HEK293 (cell line): ENCODE measurements around the gene WIPF3.
A peak's percentile ranks its signal among the peaks of the same experiment; 100 is the strongest.

ENCODE experiments used
- BCL11A ChIP-seq: fragments of 450-650 bp; formaldehyde crosslinking; IDR thresholded peaks from 2 replicates; pipeline ENCODE4 v1.5.1; 2016; ENCODE audit warnings: low read depth, missing biosample characterization, missing genetic modification characterization
- INSM2 ChIP-seq: fragments of 450-650 bp; formaldehyde crosslinking; IDR thresholded peaks from 2 replicates; pipeline ENCODE4 v1.5.1; 2016; ENCODE audit warnings: missing biosample characterization, missing genetic modification characterization
- MEIS1 ChIP-seq: sonication (generic); formaldehyde crosslinking; IDR thresholded peaks from 2 replicates; pipeline ENCODE4 v1.8.1; 2022; ENCODE audit warnings: missing genetic modification reagents, mild to moderate bottlenecking, borderline replicate concordance
- SCRT2 ChIP-seq: fragments of 450-650 bp; formaldehyde crosslinking; IDR thresholded peaks from 2 replicates; pipeline ENCODE4 v1.5.1; 2016; ENCODE audit warnings: missing biosample characterization, missing genetic modification characterization
- WT1 ChIP-seq: fragments of 450-650 bp; formaldehyde crosslinking; IDR thresholded peaks from 2 replicates; pipeline ENCODE4 v1.5.1; 2016; ENCODE audit warnings: missing biosample characterization, missing genetic modification characterization
- ZEB2 ChIP-seq: fragments of 450-650 bp; formaldehyde crosslinking; IDR thresholded peaks from 2 replicates; pipeline ENCODE4 v1.5.1; 2016; ENCODE audit warnings: missing biosample characterization, missing genetic modification characterization
- ZFP69B ChIP-seq: fragments of 450-650 bp; formaldehyde crosslinking; IDR thresholded peaks from 2 replicates; pipeline ENCODE4 v1.5.1; 2016; ENCODE audit warnings: missing biosample characterization, missing genetic modification characterization
- ZNF112 ChIP-seq: fragments of 450-650 bp; formaldehyde crosslinking; IDR thresholded peaks from 2 replicates; pipeline ENCODE4 v1.5.0; 2017; ENCODE audit warnings: missing biosample characterization, missing genetic modification characterization
- ZNF121 ChIP-seq: fragments of 450-650 bp; formaldehyde crosslinking; IDR thresholded peaks from 2 replicates; pipeline ENCODE4 v1.5.1; 2016; ENCODE audit warnings: missing biosample characterization, missing genetic modification characterization
- ZNF155 ChIP-seq: fragments of 450-650 bp; formaldehyde crosslinking; IDR thresholded peaks from 2 replicates; pipeline ENCODE4 v1.5.1; 2016; ENCODE audit warnings: missing biosample characterization, missing genetic modification characterization
- ZNF24 ChIP-seq: fragments of 450-650 bp; formaldehyde crosslinking; IDR thresholded peaks from 2 replicates; pipeline ENCODE4 v1.5.1; 2016; ENCODE audit warnings: missing biosample characterization, missing genetic modification characterization
- ZNF248 ChIP-seq: fragments of 450-650 bp; formaldehyde crosslinking; IDR thresholded peaks from 2 replicates; pipeline ENCODE4 v1.5.1; 2017; ENCODE audit warnings: missing biosample characterization, missing genetic modification characterization
- ZNF274 ChIP-seq, 2 experiments: fragments of 200-500 bp in 1 of 2; fragments of 450-650 bp in 1 of 2; sonication (Bioruptor generic) in 1 of 2; formaldehyde crosslinking in 1 of 2; IDR thresholded peaks; 2 replicates each; pipeline versions ENCODE4 v1.5.1 to v1.6.1; 2014 to 2016; ENCODE audit warnings: borderline replicate concordance in 1 of 2, inconsistent platforms in 1 of 2, low read length in 1 of 2, missing biosample characterization in 1 of 2, missing genetic modification characterization in 1 of 2
- ZNF302 ChIP-seq: fragments of 450-650 bp; formaldehyde crosslinking; IDR thresholded peaks from 2 replicates; pipeline ENCODE4 v1.5.1; 2016; ENCODE audit warnings: missing biosample characterization, missing genetic modification characterization, low read depth
- ZNF362 ChIP-seq: fragments of 450-650 bp; formaldehyde crosslinking; IDR thresholded peaks from 2 replicates; pipeline ENCODE4 v1.5.1; 2016; ENCODE audit warnings: missing biosample characterization, missing genetic modification characterization
- ZNF416 ChIP-seq: fragments of 450-650 bp; formaldehyde crosslinking; IDR thresholded peaks from 2 replicates; pipeline ENCODE4 v1.5.1; 2016; ENCODE audit warnings: missing biosample characterization, missing genetic modification characterization
- ZNF423 ChIP-seq: fragments of 450-650 bp; formaldehyde crosslinking; IDR thresholded peaks from 2 replicates; pipeline ENCODE4 v1.5.1; 2016; ENCODE audit warnings: missing biosample characterization, missing genetic modification characterization
- ZNF501 ChIP-seq: fragments of 450-650 bp; formaldehyde crosslinking; IDR thresholded peaks from 2 replicates; pipeline ENCODE4 v1.5.1; 2016; ENCODE audit warnings: missing biosample characterization, missing genetic modification characterization
- ZNF513 ChIP-seq: fragments of 450-650 bp; IDR thresholded peaks from 2 replicates; pipeline ENCODE4 v1.5.1; 2018; ENCODE audit warnings: missing biosample characterization, missing genetic modification characterization
- ZNF549 ChIP-seq: fragments of 450-650 bp; IDR thresholded peaks from 2 replicates; pipeline ENCODE4 v1.5.1; 2018; ENCODE audit warnings: missing biosample characterization, missing genetic modification characterization, mild to moderate bottlenecking, inconsistent platforms, moderate library complexity
- ZNF555 ChIP-seq: fragments of 450-650 bp; formaldehyde crosslinking; conservative IDR thresholded peaks from 2 replicates; pipeline ENCODE4 v1.5.1; 2017; ENCODE audit warnings: missing biosample characterization, mild to moderate bottlenecking, missing genetic modification characterization, inconsistent platforms
- ZNF664 ChIP-seq: fragments of 450-650 bp; formaldehyde crosslinking; IDR thresholded peaks from 2 replicates; pipeline ENCODE4 v1.5.1; 2016; ENCODE audit warnings: missing biosample characterization, missing genetic modification characterization
- ZNF704 ChIP-seq: fragments of 450-650 bp; formaldehyde crosslinking; IDR thresholded peaks from 2 replicates; pipeline ENCODE4 v1.5.1; 2016; ENCODE audit warnings: missing biosample characterization, missing genetic modification characterization
- ZNF777 ChIP-seq: fragments of 450-650 bp; formaldehyde crosslinking; IDR thresholded peaks from 2 replicates; pipeline ENCODE4 v1.5.1; 2017; ENCODE audit warnings: missing biosample characterization, missing genetic modification characterization, borderline replicate concordance
- TF ChIP-seq, protein P1 (sequence below): fragments of 450-650 bp; formaldehyde crosslinking; conservative IDR thresholded peaks from 2 replicates; pipeline ENCODE4 v1.5.1; 2016; ENCODE audit warnings: low read depth, missing biosample characterization, missing genetic modification characterization
- TF ChIP-seq, protein P2 (sequence below): fragments of 450-650 bp; formaldehyde crosslinking; IDR thresholded peaks from 2 replicates; pipeline ENCODE4 v1.5.1; 2017; ENCODE audit warnings: missing biosample characterization, missing genetic modification characterization

WIPF3 gene

DNA sequence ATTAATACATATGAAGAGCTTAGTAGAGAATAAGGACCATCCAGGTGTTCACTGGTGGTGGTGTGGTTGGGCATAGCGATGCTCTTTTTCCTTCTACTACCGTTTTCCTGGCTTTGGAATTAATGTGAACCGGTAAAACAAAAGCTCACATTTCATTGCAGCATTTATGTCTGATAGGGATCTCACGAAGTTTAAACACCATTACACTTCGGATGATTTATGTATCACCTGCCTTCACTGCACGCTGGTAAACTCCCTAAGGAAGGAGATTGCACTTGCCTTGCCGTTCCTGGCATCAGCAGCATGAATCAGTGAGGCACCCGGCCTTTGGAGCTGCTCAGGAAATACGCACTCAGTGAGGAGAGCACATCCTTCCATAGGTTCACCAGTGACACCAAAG lies 47.5 kb downstream of the WIPF3 start (continued):
- TF ChIP-seq, protein P1, sequence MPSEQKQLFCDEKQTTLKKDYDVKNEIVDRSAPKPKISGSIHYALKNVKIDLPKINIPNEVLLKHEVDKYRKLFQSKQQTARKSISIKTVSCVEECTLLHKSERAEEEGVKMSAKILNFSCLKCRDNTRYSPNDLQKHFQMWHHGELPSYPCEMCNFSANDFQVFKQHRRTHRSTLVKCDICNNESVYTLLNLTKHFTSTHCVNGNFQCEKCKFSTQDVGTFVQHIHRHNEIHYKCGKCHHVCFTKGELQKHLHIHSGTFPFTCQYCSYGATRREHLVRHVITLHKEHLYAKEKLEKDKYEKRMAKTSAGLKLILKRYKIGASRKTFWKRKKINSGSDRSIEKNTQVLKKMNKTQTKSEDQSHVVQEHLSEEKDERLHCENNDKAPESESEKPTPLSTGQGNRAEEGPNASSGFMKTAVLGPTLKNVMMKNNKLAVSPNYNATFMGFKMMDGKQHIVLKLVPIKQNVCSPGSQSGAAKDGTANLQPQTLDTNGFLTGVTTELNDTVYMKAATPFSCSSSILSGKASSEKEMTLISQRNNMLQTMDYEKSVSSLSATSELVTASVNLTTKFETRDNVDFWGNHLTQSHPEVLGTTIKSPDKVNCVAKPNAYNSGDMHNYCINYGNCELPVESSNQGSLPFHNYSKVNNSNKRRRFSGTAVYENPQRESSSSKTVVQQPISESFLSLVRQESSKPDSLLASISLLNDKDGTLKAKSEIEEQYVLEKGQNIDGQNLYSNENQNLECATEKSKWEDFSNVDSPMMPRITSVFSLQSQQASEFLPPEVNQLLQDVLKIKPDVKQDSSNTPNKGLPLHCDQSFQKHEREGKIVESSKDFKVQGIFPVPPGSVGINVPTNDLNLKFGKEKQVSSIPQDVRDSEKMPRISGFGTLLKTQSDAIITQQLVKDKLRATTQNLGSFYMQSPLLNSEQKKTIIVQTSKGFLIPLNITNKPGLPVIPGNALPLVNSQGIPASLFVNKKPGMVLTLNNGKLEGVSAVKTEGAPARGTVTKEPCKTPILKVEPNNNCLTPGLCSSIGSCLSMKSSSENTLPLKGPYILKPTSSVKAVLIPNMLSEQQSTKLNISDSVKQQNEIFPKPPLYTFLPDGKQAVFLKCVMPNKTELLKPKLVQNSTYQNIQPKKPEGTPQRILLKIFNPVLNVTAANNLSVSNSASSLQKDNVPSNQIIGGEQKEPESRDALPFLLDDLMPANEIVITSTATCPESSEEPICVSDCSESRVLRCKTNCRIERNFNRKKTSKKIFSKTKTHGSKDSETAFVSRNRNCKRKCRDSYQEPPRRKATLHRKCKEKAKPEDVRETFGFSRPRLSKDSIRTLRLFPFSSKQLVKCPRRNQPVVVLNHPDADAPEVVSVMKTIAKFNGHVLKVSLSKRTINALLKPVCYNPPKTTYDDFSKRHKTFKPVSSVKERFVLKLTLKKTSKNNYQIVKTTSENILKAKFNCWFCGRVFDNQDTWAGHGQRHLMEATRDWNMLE (tag by site-specific recombination), result no peak
- TF ChIP-seq ZNF121, result no peak
- TF ChIP-seq ZNF664 (tag by site-specific recombination), result no peak
- TF ChIP-seq INSM2, result peak; percentile 81
- no peak for TF ChIP-seq ZFP69B (tag by site-specific recombination)
- TF ChIP-seq ZEB2, result peak; percentile 61
- no peak for TF ChIP-seq MEIS1 (CRISPR knock-in tag)
- TF ChIP-seq ZNF501 (tag by site-specific recombination), result peak; percentile 43; the same call in 1 of the 2 replicates
- TF ChIP-seq ZNF155 (tag by site-specific recombination), result no peak
- 0 out of 2 replicates have a peak, but pooled peaks have one; percentile 30 for TF ChIP-seq ZNF24 (tag by site-specific recombination)
- TF ChIP-seq ZNF704 (tag by site-specific recombination), result no peak
- TF ChIP-seq ZNF513, result no peak
- no peak for TF ChIP-seq ZNF423 (tag by site-specific recombination)
- 0 out of 2 replicates have a peak, but pooled peaks have one; percentile 60 for TF ChIP-seq BCL11A (tag by site-specific recombination)
- no peak for TF ChIP-seq ZNF274 (IDR thresholded peaks at IDR 0.05; ENCODE audit: low read length)
- TF ChIP-seq ZNF274 (tag by site-specific recombination; IDR thresholded peaks at IDR 0.05; ENCODE audit: borderline replicate concordance), result no peak
- TF ChIP-seq SCRT2 (tag by site-specific recombination), result no peak
- peak; percentile 96 for TF ChIP-seq WT1
- no peak for TF ChIP-seq ZNF112 (tag by site-specific recombination)
- TF ChIP-seq ZNF555, result no peak
- no peak for TF ChIP-seq ZNF549 (tag by site-specific recombination)
- no peak for TF ChIP-seq ZNF248
- no peak for TF ChIP-seq ZNF777 (tag by site-specific recombination)
- no peak for TF ChIP-seq ZNF362
- TF ChIP-seq, protein P2, sequence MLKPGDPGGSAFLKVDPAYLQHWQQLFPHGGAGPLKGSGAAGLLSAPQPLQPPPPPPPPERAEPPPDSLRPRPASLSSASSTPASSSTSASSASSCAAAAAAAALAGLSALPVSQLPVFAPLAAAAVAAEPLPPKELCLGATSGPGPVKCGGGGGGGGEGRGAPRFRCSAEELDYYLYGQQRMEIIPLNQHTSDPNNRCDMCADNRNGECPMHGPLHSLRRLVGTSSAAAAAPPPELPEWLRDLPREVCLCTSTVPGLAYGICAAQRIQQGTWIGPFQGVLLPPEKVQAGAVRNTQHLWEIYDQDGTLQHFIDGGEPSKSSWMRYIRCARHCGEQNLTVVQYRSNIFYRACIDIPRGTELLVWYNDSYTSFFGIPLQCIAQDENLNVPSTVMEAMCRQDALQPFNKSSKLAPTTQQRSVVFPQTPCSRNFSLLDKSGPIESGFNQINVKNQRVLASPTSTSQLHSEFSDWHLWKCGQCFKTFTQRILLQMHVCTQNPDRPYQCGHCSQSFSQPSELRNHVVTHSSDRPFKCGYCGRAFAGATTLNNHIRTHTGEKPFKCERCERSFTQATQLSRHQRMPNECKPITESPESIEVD, result peak; percentile 86
- no peak for TF ChIP-seq ZNF302 (tag by site-specific recombination)
- TF ChIP-seq ZNF416, result no peak
